H1 (cell line): ENCODE data around the gene RSF1. TPM values are rescaled to one million over a fixed set of nuclear protein-coding genes. Genes with fewer than 3 reads are reported as not detected.

ENCODE experiments used
- CTCF ChIA-PET: fragments of 300-600 bp; sonication (Branson Sonifier 250); formaldehyde crosslinking; loops from one replicate; lab custom pipeline; 2021; ENCODE audit not compliant: partially characterized antibody; lab: Charles Lee
- POLR2A ChIA-PET: fragments of 300-600 bp; sonication (Branson Sonifier 250); formaldehyde crosslinking; loops from one replicate; lab custom pipeline; 2021; ENCODE audit warnings: inconsistent platforms; ENCODE audit not compliant: partially characterized antibody; lab: Charles Lee
- DNase-seq, 2 experiments: peaks; one replicate each; pipeline versions ENCODE4 v3.0.0 to v3.0.0-alpha.2; 2010 to 2022; ENCODE audit warnings: low spot score in 2 of 2, low read depth in 1 of 2, mixed read lengths in 1 of 2
- FAIRE-seq: peaks from 2 replicates; lab custom pipeline; 2011; peaks lifted over from hg19 to GRCh38; lab: Jason Lieb, UNC
- H2AFZ ChIP-seq: 2 replicates; pipeline ENCODE4 v1.8.1; 2012; ENCODE audit warnings: low read length, inconsistent platforms
- H2AK5ac ChIP-seq: 2 replicates; pipeline ENCODE4 v1.6.1; 2013; ENCODE audit warnings: low read depth, low read length
- H2BK120ac ChIP-seq: replicated peaks from 2 replicates; pipeline ENCODE3; 2013; ENCODE audit warnings: low read depth, low read length, inconsistent platforms
- H2BK12ac ChIP-seq: 2 replicates; pipeline ENCODE4 v1.6.1; 2013; ENCODE audit warnings: low read depth, low read length
- H2BK15ac ChIP-seq: 2 replicates; pipeline ENCODE4 v1.6.1; 2013; ENCODE audit warnings: low read length
- H2BK20ac ChIP-seq: 2 replicates; pipeline ENCODE4 v1.6.1; 2013; ENCODE audit warnings: low read length
- H2BK5ac ChIP-seq: 2 replicates; pipeline ENCODE4 v1.6.1; 2013; ENCODE audit warnings: low read depth, low read length
- H3K14ac ChIP-seq: 2 replicates; pipeline ENCODE4 v1.6.1; 2013; ENCODE audit warnings: inconsistent platforms; ENCODE audit not compliant: insufficient read length
- H3K18ac ChIP-seq: 2 replicates; pipeline ENCODE4 v1.6.1; 2013; ENCODE audit warnings: low read length; ENCODE audit errors: extremely low read depth
- H3K23ac ChIP-seq: 2 replicates; pipeline ENCODE4 v1.6.1; 2013; ENCODE audit warnings: inconsistent platforms; ENCODE audit not compliant: insufficient read length
- H3K23me2 ChIP-seq: 2 replicates; pipeline ENCODE4 v1.6.1; 2013; ENCODE audit warnings: low read depth, low read length
- H3K27ac ChIP-seq: 2 replicates; pipeline ENCODE4 v1.6.1; 2011; ENCODE audit warnings: low read depth, low read length, inconsistent platforms
- H3K27me3 ChIP-seq, 4 experiments: replicated peaks in 1 of 4; 1 replicate in 1 of 4; 2 replicates in 3 of 4; pipeline versions ENCODE4 v1.6.1 to v1.8.1; 2011 to 2013; ENCODE audit warnings: low read length in 3 of 4, mild to moderate bottlenecking in 3 of 4, inconsistent platforms in 2 of 4, mixed read lengths in 2 of 4, moderate library complexity in 1 of 4; ENCODE audit not compliant: control insufficient read depth in 3 of 4, insufficient read depth in 3 of 4; ENCODE audit errors: extremely low read depth in 1 of 4
- H3K36me3 ChIP-seq, 4 experiments: 2 replicates each; pipeline versions ENCODE4 v1.6.1 to v1.8.1; 2011 to 2013; ENCODE audit warnings: mild to moderate bottlenecking in 4 of 4, low read length in 3 of 4, moderate library complexity in 2 of 4, control low read depth in 1 of 4, inconsistent platforms in 1 of 4; ENCODE audit not compliant: insufficient read depth in 4 of 4, control insufficient read depth in 2 of 4
- H3K4ac ChIP-seq: replicated peaks from 2 replicates; pipeline ENCODE3; 2013; ENCODE audit warnings: low read length, low read depth, mixed read lengths, inconsistent platforms; ENCODE audit not compliant: insufficient read length
- H3K4me1 ChIP-seq, 4 experiments: replicated peaks in 1 of 4; 1 replicate in 1 of 4; 2 replicates in 3 of 4; pipeline versions ENCODE4 v1.6.1 to v1.8.1; 2011 to 2013; ENCODE audit warnings: low read length in 3 of 4, inconsistent platforms in 2 of 4, mixed read lengths in 1 of 4; ENCODE audit not compliant: insufficient read depth in 4 of 4, control insufficient read depth in 3 of 4
- H3K4me2 ChIP-seq, 2 experiments: 2 replicates each; pipeline versions ENCODE4 v1.6.1 to v1.8.1; 2011 to 2013; ENCODE audit warnings: low read depth in 2 of 2, low read length in 2 of 2, control low read depth in 1 of 2, inconsistent platforms in 1 of 2, mild to moderate bottlenecking in 1 of 2; ENCODE audit not compliant: insufficient read depth in 1 of 2
- H3K4me3 ChIP-seq, 4 experiments: fragments of 200-600, 300-600 bp in 1 of 4; sonication (generic), shearing (Covaris generic), sonication (Bioruptor Twin) in 1 of 4; 2 replicates each; pipeline versions ENCODE4 v1.5.1 to v1.8.1; 2011 to 2016; ENCODE audit warnings: low read length in 4 of 4, low read depth in 3 of 4, control low read depth in 2 of 4, inconsistent platforms in 2 of 4, mild to moderate bottlenecking in 2 of 4, mixed read lengths in 1 of 4, moderate library complexity in 1 of 4; ENCODE audit not compliant: insufficient read depth in 2 of 4; ENCODE audit errors: extremely low read depth in 1 of 4
- H3K56ac ChIP-seq: replicated peaks from 2 replicates; pipeline ENCODE3; 2013; ENCODE audit warnings: low read depth, mild to moderate bottlenecking, mixed read lengths, low read length, inconsistent platforms; ENCODE audit not compliant: insufficient read length
- H3K79me1 ChIP-seq: 2 replicates; pipeline ENCODE4 v1.6.1; 2013; ENCODE audit warnings: low read depth, low read length, control low read depth
- H3K79me2 ChIP-seq, 2 experiments: 2 replicates each; pipeline versions ENCODE4 v1.6.1 to v1.8.1; 2012 to 2013; ENCODE audit warnings: low read length in 2 of 2, mild to moderate bottlenecking in 2 of 2, inconsistent platforms in 1 of 2; ENCODE audit not compliant: insufficient read depth in 2 of 2, control insufficient read depth in 1 of 2
- H3K9ac ChIP-seq, 4 experiments: replicated peaks in 1 of 4; 1 replicate in 1 of 4; 2 replicates in 3 of 4; pipeline versions ENCODE4 v1.6.1 to v1.8.1; 2011 to 2013; ENCODE audit warnings: low read depth in 3 of 4, low read length in 3 of 4, control low read depth in 2 of 4, mild to moderate bottlenecking in 2 of 4, moderate library complexity in 2 of 4, inconsistent platforms in 1 of 4; ENCODE audit errors: extremely low read depth in 1 of 4
- H3K9me3 ChIP-seq, 2 experiments: 2 replicates each; pipeline versions ENCODE4 v1.6.1 to v1.8.1; 2012 to 2013; ENCODE audit warnings: mild to moderate bottlenecking in 2 of 2, moderate library complexity in 2 of 2, control low read depth in 1 of 2, inconsistent platforms in 1 of 2, low read depth in 1 of 2, low read length in 1 of 2, mixed read lengths in 1 of 2; ENCODE audit not compliant: insufficient read depth in 2 of 2
- H4K20me1 ChIP-seq, 2 experiments: replicated peaks in 1 of 2; 2 replicates each; pipeline versions ENCODE3 to v1.8.1; 2011 to 2013; ENCODE audit warnings: inconsistent platforms in 2 of 2, low read length in 2 of 2, mild to moderate bottlenecking in 1 of 2; ENCODE audit not compliant: insufficient read depth in 2 of 2, control insufficient read depth in 1 of 2
- H4K5ac ChIP-seq: 2 replicates; pipeline ENCODE4 v1.6.1; 2013; ENCODE audit warnings: low read length, low read depth, mixed read lengths, inconsistent platforms; ENCODE audit not compliant: insufficient read length
- H4K8ac ChIP-seq: 2 replicates; pipeline ENCODE4 v1.8.0; 2013; ENCODE audit warnings: mild to moderate bottlenecking, moderate library complexity, low read length, inconsistent platforms; ENCODE audit not compliant: insufficient read depth; ENCODE audit errors: extremely low read depth
- H4K91ac ChIP-seq: replicated peaks from 2 replicates; pipeline ENCODE3; 2013; ENCODE audit warnings: low read length, mixed read lengths, inconsistent platforms; ENCODE audit not compliant: insufficient read length
- GABPA ChIP-seq: IDR thresholded peaks from 2 replicates; pipeline ENCODE4 v1.6.1; 2011; ENCODE audit warnings: mild to moderate bottlenecking, low read length, moderate library complexity, borderline replicate concordance; ENCODE audit not compliant: insufficient read depth
- HDAC2 ChIP-seq, 2 experiments: fragments of 300-600 bp in 1 of 2; sonication (generic) in 1 of 2; IDR thresholded peaks; 2 replicates each; pipeline ENCODE4 v1.6.1; 2011 to 2012; ENCODE audit warnings: low read depth in 2 of 2, low read length in 2 of 2, mild to moderate bottlenecking in 2 of 2, moderate library complexity in 2 of 2, borderline replicate concordance in 1 of 2, inconsistent platforms in 1 of 2
- NANOG ChIP-seq: IDR thresholded peaks from 2 replicates; pipeline ENCODE4 v1.6.1; 2011; ENCODE audit warnings: low read length, low read depth, mild to moderate bottlenecking, inconsistent platforms; ENCODE audit not compliant: insufficient read depth, poor library complexity, severe bottlenecking
- POU5F1 ChIP-seq: IDR thresholded peaks from 2 replicates; pipeline ENCODE4 v1.6.1; 2011; ENCODE audit warnings: low read depth, mild to moderate bottlenecking, low read length, moderate library complexity
- TAF7 ChIP-seq: optimal IDR thresholded peaks from 2 replicates; pipeline ENCODE3; 2011; ENCODE audit warnings: low read depth, mild to moderate bottlenecking, inconsistent platforms, low read length, moderate library complexity, borderline replicate concordance
- TEAD4 ChIP-seq: IDR thresholded peaks from 2 replicates; pipeline ENCODE4 v1.6.1; 2012; ENCODE audit warnings: low read depth, low read length, inconsistent platforms, mixed read lengths
- polyA plus RNA-seq, 7 experiments: library from polyadenylated mRNA; depleted of rRNA in 3 of 7; stranded (reverse) in 5 of 7; unstranded in 2 of 7; fragments of >200 nt in 5 of 7; fragments of 200-250 nt in 2 of 7; gene quantifications; 1 replicate in 5 of 7; 2 replicates in 1 of 7; 4 replicates in 1 of 7; pipeline versions ENCODE4 v1.2.1 to v1.2.3, GENCODE V29; 2011 to 2013; ENCODE audit warnings: missing spikeins in 2 of 7, mixed read lengths in 2 of 7
- total RNA-seq: library from RNA; stranded (reverse); fragmentation: NEBNext Ultra II Directional; extraction: Animal tissue kit (Norgen Biotek cat#: 25700); gene quantifications from 2 replicates; pipeline ENCODE4 v1.2.1, GENCODE V29; 2021
- TF ChIP-seq, protein P1 (sequence below): IDR thresholded peaks from 2 replicates; pipeline ENCODE4 v1.6.1; 2012; ENCODE audit warnings: low read length, inconsistent platforms

The RSF1 gene
- total and polyA plus RNA-seq, 2 of the 8 experiments (the other 6 are each of a cell fraction or from before 2014, with no cell fraction given): 17.8 to 87.9 TPM

DNA sequence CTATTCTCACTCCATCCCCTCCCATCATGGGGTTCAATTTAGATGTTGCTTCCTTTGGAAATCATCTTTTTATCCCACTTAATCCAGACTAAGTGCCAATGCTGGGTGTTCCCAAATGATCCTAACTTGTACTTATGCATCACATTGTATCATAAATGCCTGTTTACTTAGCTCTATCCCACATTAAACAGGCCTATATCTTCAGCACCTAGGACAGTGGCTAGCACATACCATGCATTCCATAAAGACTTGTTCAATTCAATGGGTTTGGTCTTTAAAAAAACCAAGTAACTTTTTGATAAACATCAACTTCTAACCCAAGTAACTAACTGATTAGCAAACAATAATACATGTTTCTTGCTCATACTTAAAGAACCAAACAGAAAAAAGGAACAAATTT lies 40.6 kb downstream of the RSF1 start:
- ChIA-PET CTCF (interaction anchor here (2.2 to 2.4 kb wide), 2 partner anchors 10 to 220 kb away, joined by 5 to 11 read pairs; no protein-coding TSS in a partner anchor), POLR2A (interaction anchor here (0.8 kb wide), 1 partner anchor 10 kb away, joined by 3 read pairs; no protein-coding TSS in a partner anchor)
- no peak overlapping the region for H3K23ac ChIP-seq
- no peak overlapping the region for H2BK12ac ChIP-seq
- DNase-seq: no peak
- H3K4me3 ChIP-seq: no peak overlapping the region
- H3K18ac ChIP-seq: no peak overlapping the region
- no peak overlapping the region for H2BK20ac ChIP-seq
- H4K5ac ChIP-seq: no peak overlapping the region
- H3K9ac ChIP-seq: no peak overlapping the region
- H2AFZ ChIP-seq: no peak overlapping the region
- H3K56ac ChIP-seq: no peak overlapping the region
- H3K23me2 ChIP-seq: no peaks in the 10 kb centered on the region
- no peaks in the 10 kb centered on the region; a peak in 1 of 8 replicates for H3K36me3 ChIP-seq
- H3K9me3 ChIP-seq: no peaks in the 10 kb centered on the region
- no peak overlapping the region for H4K8ac ChIP-seq
- no peak overlapping the region for H2BK5ac ChIP-seq
- no peak overlapping the region for H3K14ac ChIP-seq
- H4K91ac ChIP-seq: no peak overlapping the region
- no peak overlapping the region for H3K4me2 ChIP-seq
- H3K79me1 ChIP-seq: peaks cover 6% of the 10 kb centered on the region
- no peaks in the 10 kb centered on the region; a peak in 1 of 7 replicates for H3K4me1 ChIP-seq
- H2BK120ac ChIP-seq: no peak overlapping the region
- H3K27ac ChIP-seq: no peak overlapping the region
- peaks cover 3 to 96% of the 10 kb centered on the region in 2 experiments; a peak in 3 of 4 replicates for H3K79me2 ChIP-seq
- FAIRE-seq: no peak
- H2AK5ac ChIP-seq: no peak overlapping the region
- peaks cover 10 to 14% of the 10 kb centered on the region in 2 experiments for H4K20me1 ChIP-seq
- H3K27me3 ChIP-seq: no peaks in the 10 kb centered on the region
- no peak overlapping the region for H3K4ac ChIP-seq
- no peak overlapping the region for H2BK15ac ChIP-seq
- TF ChIP-seq HDAC2 (IDR thresholded peaks at IDR 0.05; ENCODE audit: borderline replicate concordance in 1 of 2, low read depth in 2 of 2, low read length in 2 of 2): no peak
- no peak for TF ChIP-seq NANOG
- no peak for TF ChIP-seq GABPA
- TF ChIP-seq, protein P1, sequence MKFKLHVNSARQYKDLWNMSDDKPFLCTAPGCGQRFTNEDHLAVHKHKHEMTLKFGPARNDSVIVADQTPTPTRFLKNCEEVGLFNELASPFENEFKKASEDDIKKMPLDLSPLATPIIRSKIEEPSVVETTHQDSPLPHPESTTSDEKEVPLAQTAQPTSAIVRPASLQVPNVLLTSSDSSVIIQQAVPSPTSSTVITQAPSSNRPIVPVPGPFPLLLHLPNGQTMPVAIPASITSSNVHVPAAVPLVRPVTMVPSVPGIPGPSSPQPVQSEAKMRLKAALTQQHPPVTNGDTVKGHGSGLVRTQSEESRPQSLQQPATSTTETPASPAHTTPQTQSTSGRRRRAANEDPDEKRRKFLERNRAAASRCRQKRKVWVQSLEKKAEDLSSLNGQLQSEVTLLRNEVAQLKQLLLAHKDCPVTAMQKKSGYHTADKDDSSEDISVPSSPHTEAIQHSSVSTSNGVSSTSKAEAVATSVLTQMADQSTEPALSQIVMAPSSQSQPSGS: no peak
- TF ChIP-seq TEAD4: peak; percentile 99
- no peak for TF ChIP-seq TAF7
- TF ChIP-seq POU5F1: no peak
